ENCODE results near the gene HIGD2A.
A peak's percentile ranks its signal among the peaks of the same experiment; 100 is the strongest.
"Not testable (repeated sequence)": the region's sequence is repeated elsewhere in the genome, so short reads cannot be mapped to it uniquely, and the experiment has no call there.

The HIGD2A gene

GRCh38 chr5:176400382-176401156 is 12.0 kb downstream of the HIGD2A start:
- H3K27ac ChIP-seq = peak overlapping the region; percentile 99
- POLR2A ChIA-PET (ENCODE audit: low non-redundant PET) = interaction anchor here (0.5 to 0.6 kb wide), 2 partner anchors 11 to 12 kb away, joined by 3 read pairs; no protein-coding TSS in a partner anchor
- CTCF ChIA-PET = interaction anchor here (0.6 to 0.9 kb wide), 3 partner anchors 10 to 1816 kb away, joined by 3 to 6 read pairs (median 3); no protein-coding TSS in a partner anchor
- DNase-seq (ENCODE audit: low spot score) = peak; percentile 86
- TF ChIP-seq CTCF (conservative IDR thresholded peaks at IDR 0.05; ENCODE audit: low read depth) = no peak

- DNase-seq (ENCODE audit: low spot score) = no peak
- POLR2A ChIA-PET (ENCODE audit: low non-redundant PET) = interaction anchor here (0.6 kb wide), 1 partner anchor 11 kb away, joined by 3 read pairs; no protein-coding TSS in a partner anchor
- no peak for TF ChIP-seq CTCF (conservative IDR thresholded peaks at IDR 0.05; ENCODE audit: low read depth)
- CTCF ChIA-PET = interaction anchor here (0.6 to 0.7 kb wide), 2 partner anchors 672 to 1817 kb away, joined by 3 to 6 read pairs; no protein-coding TSS in a partner anchor
- peak overlapping the region; percentile 99 for H3K27ac ChIP-seq
These were observed 13.0 kb downstream of the HIGD2A start for GRCh38 chr5:176401281-176402205.

- TF ChIP-seq CTCF (conservative IDR thresholded peaks at IDR 0.05; ENCODE audit: low read depth) = no peak
- ChIA-PET POLR2A (ENCODE audit: low non-redundant PET) (interaction anchor here (0.6 to 1.1 kb wide), 2 partner anchors 17 to 1141 kb away, joined by 3 to 4 read pairs; partner anchors contain the start of genes HIGD2A and NOP16), CTCF (no interaction called here)
- DNase-seq (ENCODE audit: low spot score) = no peak
- H3K27ac ChIP-seq = peak overlapping the region; percentile 99
These were observed 17.3 kb downstream of the HIGD2A start for GRCh38 chr5:176405656-176406435.

- ChIA-PET POLR2A (ENCODE audit: low non-redundant PET) (interaction anchor here (0.6 to 1.1 kb wide), 3 partner anchors 17 to 90 kb away, joined by 3 to 5 read pairs (median 4); partner anchors contain the start of genes HIGD2A and NOP16), CTCF (no interaction called here)
- H3K27ac ChIP-seq = peak overlapping the region; percentile 99
- no peak for DNase-seq (ENCODE audit: low spot score)
- no peak for TF ChIP-seq CTCF (conservative IDR thresholded peaks at IDR 0.05; ENCODE audit: low read depth)
These were observed 18.0 kb downstream of the HIGD2A start for GRCh38 chr5:176406436-176407052.

DNA sequence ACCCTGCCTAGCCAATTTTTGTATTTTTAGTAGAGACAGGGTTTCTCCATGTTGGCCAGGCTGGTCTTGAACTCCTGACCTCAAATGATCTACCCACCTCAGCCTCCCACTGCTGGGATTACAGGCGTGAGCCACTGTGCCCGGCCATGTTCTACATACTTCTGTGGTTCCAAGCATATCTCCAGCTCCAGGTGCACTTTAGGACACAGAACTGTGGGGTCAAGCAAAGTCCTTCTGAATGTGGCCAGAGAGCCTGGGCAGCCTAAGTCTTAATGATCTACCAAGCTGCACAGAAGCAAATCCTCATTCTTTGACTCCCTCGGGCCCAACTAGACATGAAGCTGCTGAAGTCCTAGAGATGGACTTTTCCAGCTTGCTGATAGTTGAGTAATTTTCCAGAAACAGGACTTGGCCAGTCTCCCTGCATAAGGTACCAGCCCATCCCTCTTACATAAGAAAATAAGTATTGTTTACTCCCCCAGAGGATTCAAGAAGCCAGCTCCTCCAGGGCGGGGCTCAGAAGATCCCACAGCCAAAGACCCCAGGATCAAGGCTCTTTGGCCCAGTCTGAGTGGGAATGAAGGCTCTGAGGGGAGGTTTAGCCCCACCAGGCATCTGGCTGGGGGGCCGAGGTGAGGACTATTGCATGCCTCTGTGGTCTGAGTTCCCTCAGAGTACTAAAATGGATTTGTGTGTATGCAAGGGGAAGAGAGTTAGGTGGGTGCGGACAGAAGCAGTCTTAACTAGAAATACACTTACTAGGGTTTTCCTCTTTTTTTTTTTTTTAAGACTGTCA is 19.1 kb downstream of the HIGD2A start:
- no peak for DNase-seq (ENCODE audit: low spot score)
- POLR2A ChIA-PET (ENCODE audit: low non-redundant PET) = no interaction called here
- peak overlapping the region; percentile 99 for H3K27ac ChIP-seq
- no peak for TF ChIP-seq CTCF (conservative IDR thresholded peaks at IDR 0.05; ENCODE audit: low read depth)
- CTCF ChIA-PET = interaction anchor here (0.7 to 1.8 kb wide), 3 partner anchors 41 to 226 kb away, joined by 4 to 9 read pairs (median 4); partner anchors contain the start of gene FAF2

DNA sequence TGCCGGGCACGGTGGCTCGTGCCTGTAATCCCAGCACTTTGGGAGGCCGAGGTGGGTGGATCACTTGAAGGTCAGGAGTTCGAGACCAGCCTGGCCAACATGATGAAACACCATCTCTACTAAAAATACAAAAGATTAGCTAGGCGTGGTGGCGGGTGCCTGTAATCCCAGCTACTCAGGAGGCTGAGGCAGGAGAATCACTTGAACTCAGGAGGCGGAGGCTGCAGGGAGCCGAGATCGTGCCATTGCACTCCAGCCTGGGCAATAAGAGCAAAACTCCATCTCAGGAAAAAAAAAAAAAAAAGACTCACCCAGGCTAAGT is 19.7 kb downstream of the HIGD2A start:
- CTCF ChIA-PET = interaction anchor here (1.1 to 1.8 kb wide), 2 partner anchors 40 to 135 kb away, joined by 4 to 9 read pairs; partner anchors contain the start of gene FAF2
- DNase-seq (ENCODE audit: low spot score); POLR2A ChIA-PET (ENCODE audit: low non-redundant PET): not testable (repeated sequence)
- H3K27ac ChIP-seq = peak overlapping the region; percentile 99

All from RWPE1 (cell line).